GM15510 (cell line): ENCODE measurements around the gene ZNF219.

Source experiments
- POLR2A ChIP-seq: IDR thresholded peaks from 3 replicates; pipeline ENCODE4 v1.6.1; 2011; ENCODE audit warnings: borderline replicate concordance; ENCODE audit not compliant: insufficient read length; ENCODE audit errors: extremely low read depth

ZNF219 gene

GRCh38 chr14:21056520-21057163 is 41.8 kb downstream of the ZNF219 start:
- no peak for TF ChIP-seq POLR2A

GRCh38 chr14:21055432-21056117 is 42.9 kb downstream of the ZNF219 start:
- TF ChIP-seq POLR2A = no peak

- TF ChIP-seq POLR2A = no peak
These were observed 43.7 kb downstream of the ZNF219 start for GRCh38 chr14:21054768-21055145.

- no peak for TF ChIP-seq POLR2A
These were observed 44.2 kb downstream of the ZNF219 start for GRCh38 chr14:21054123-21054767.

GRCh38 chr14:21053184-21054122 is 45.0 kb downstream of the ZNF219 start:
- no peak for TF ChIP-seq POLR2A

- TF ChIP-seq POLR2A = no peak
These were observed 47.9 kb downstream of the ZNF219 start for GRCh38 chr14:21050597-21050996.

- no peak for TF ChIP-seq POLR2A
These were observed 49.2 kb downstream of the ZNF219 start for GRCh38 chr14:21049271-21049673.

GRCh38 chr14:21048638-21049037 is 49.8 kb downstream of the ZNF219 start:
- TF ChIP-seq POLR2A = no peak

- TF ChIP-seq POLR2A = no peak
These were observed 51.1 kb downstream of the ZNF219 start for GRCh38 chr14:21047378-21047781.

- no peak for TF ChIP-seq POLR2A
These were observed 54.4 kb downstream of the ZNF219 start for GRCh38 chr14:21043974-21044618.

- no peak for TF ChIP-seq POLR2A
These were observed 55.0 kb downstream of the ZNF219 start for GRCh38 chr14:21043387-21043973.

- TF ChIP-seq POLR2A = no peak
These were observed 55.5 kb downstream of the ZNF219 start for GRCh38 chr14:21042918-21043317.

GRCh38 chr14:21041676-21042433 is 56.6 kb downstream of the ZNF219 start, which contains the start of gene RNASE7:
Gene RNASE7 (plus strand): TSS chr14:21042362. CDS start chr14:21042993, 631 bp downstream.
- no peak for TF ChIP-seq POLR2A

GRCh38 chr14:21040370-21040925 is 58.0 kb downstream of the ZNF219 start:
- TF ChIP-seq POLR2A = no peak
